ENCODE measurements around the gene DACH1.

The DACH1 gene

DNA sequence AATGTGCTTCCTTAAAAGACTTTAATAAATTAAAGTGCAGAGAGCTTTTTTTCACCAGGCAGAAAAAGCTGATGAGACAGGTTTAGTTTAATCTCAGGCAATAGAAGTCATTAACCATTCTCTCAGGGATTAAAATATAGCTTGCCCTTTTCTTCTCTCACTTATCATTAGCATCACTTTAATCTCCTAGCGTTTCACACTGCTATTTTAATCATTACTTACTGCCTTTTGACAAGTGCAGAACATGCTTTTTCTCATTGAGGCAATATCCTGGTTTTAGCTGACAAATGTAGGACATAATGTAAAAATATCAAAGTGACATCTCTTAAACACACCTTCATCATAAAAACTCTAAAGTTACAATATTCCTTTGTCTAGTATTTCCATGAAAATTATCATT is 94.6 kb downstream of the DACH1 start:
- DNase-seq = no peak

DNA sequence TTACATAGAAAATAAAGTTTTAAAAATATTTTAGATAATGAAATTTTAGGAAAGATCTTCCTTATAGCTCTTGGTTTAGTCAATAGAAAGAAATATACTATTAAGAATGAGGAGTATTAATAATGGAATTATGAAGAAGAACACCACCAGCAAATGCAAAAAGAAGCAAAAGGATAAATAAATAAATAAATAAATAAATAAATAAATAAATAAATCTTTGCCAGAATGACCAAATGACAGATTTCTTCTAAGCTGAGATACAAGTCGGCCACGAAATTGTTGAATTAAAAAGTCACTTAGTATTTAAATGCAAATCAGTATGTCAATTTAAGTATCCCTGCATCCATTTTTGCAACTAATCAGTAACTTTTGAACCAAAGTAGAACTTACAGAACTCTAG is 95.9 kb downstream of the DACH1 start:
- no peak for DNase-seq

DNA sequence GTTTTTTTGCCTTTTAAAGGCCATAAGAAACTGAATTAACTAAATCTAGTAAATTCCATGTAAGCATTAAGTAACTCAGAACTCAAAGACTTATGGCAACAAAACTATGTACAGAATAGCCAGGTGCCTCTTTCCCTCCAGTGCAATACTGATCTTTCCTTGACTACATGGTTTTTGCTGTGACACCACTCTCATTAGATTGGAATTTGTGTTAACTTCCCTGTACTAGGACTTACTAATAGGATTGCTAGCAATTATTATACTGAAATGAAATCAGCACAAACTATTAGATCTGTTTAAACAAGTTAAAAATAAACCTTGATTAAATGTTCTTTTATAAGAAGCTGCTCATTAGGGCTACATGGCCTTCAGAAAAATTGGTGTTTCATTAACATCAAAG is 96.3 kb downstream of the DACH1 start:
- no peak for DNase-seq

DNA sequence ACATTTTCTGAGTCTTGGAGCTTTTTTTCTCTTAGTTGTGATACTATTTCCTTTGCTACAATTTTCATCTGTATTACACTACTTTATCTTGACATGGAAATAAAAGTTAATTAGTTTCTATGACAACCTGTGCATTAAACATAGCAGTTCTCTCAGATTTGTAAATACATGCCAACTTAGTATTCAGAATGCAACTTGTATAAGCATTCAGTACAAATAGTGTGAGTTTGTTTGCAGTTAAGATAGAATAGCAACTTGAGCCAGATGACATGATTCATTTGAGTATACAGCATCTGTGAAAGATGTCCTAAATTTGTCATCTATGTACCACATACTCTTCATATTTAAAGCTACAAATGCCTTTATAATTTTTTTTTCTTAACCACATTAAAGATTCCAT is 98.1 kb downstream of the DACH1 start:
- no peak for DNase-seq

DNA sequence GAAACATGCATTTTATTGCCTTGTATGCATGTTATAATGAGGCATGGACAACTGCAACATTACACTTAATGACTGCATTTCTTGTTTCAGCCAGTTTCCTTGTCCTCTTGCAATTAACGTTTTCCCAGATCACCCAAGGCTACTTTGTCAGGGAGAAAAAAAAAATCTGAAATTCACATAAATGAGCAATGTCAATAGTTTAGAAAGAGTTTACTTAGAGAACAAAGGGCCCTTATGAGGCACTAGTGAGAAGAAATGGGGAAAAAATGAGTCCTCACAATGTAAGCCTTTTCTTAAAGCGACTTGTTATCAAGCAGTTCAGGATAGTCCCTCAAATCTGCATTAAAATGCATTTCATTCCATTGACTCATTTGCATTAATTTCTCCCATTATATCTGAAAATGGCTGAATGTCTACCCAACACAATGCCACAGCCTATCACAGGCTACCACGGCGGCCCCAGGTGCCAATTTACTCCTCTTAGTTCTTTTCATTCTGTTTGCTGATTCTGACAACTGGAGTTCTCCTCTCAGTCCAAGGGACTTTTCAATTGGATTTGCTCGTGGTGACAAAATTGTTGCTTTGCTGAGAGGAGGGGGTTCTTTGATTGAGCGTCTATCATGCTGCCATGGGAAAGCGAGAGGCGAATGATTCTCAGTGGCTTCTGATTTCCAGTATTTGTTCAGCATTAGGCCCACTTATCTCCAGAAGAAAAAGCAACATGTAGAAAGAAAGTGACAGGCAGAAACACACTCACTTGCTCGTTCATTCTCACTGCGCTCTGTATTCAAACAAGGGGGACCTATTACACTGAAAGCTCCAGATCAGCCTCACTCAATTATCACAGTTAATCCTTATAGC is 107.1 kb downstream of the DACH1 start:
- no peak for DNase-seq

DNA sequence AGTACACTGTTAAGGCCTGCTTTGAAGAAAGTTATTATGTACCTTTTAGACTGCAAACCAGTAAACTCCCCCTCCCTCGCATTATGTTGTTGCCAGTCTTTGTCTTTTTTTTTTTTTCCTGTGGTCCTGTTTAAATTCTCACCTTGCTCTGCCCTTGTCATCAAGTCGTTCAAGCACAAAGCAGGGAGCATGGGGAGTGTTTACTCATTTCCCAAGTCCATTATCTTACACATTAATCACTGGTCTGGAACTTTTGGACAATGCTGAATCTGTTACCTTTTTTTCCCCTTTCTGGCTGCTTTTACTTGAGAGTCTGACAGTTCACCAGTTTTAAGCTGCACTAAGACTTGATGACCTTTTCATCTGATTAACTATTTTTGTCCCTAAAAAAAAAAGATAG is 108.2 kb downstream of the DACH1 start:
- no peak for DNase-seq

DNA sequence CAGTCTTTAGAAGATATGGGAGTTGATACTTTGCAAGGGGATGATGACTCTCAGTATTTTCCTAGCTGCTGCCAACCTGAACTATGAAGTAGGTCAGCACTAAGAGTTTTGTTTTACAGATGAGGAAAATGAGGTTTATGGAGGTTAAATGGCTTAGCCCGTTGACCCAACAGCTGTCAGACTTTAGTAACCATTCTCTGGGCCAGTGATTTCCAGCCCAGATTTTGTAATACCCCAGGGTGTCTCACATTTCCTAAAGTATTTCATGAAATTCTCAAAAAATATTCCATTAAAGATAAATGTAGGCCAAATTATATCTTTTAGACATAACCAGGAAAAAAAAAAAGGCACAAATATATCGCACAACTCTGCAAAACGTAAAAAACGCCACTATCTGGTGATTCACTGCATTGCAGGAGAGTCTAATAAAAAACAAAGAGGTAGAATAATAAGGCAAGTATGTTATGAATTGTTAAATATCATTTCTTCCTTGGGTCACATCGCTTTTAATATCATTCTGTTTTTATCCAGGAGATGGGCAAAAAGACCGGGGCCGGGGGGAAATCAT is 112.5 kb downstream of the DACH1 start:
- no peak for DNase-seq

DNA sequence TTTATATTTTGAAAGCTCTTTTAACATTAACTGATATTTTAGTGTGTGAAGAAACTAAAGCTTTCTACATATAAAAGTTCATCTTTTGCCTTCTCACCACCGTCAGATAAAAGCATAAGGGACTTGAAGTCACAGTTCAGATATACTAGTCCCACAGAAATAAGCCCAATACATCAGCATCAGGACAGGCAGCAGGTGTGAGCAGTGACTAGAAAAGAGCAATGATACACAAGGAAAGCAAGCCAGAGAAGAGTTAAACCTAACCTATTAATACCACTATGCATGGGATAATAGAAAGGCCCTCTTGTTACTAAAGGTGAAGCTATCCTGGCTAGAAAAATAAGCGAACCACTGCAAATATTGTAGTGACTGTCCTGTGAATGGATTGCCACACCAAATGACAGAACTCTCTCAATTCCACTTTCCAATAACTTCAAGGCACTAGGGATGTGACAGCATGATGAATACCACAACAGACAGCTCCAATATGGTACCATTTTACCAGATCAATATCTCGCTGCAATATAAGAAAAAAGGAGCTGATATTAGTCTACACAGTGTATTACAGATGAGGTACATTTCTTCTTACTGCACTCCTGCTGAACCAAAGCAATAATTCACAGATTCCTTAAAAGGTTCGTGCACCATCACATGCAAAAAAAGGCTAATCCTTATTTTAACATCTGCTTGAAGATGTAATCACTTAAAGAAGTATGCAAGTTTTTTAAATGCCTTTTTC is 114.1 kb downstream of the DACH1 start:
- DNase-seq = no peak

DNA sequence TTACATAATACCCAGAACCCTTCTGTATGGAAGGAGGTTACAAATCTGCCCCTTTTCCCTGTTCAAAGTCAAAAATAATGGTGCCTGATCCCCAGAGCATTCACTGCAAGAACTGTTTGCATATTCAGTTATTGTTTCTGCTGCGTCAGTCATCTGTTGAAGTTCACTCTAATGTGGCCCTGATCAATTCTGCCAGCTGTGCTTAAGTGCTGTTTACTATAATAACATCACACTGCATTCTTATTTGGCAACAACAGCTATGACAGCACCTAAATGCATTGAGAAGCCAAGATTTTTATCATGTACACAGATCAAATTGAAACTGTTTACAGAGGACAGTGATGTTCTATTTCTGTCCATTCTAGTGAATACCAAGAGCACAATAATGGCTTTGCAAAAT is 115.9 kb downstream of the DACH1 start:
- peak in 1 of 2 experiments; percentile 0 for DNase-seq

DNA sequence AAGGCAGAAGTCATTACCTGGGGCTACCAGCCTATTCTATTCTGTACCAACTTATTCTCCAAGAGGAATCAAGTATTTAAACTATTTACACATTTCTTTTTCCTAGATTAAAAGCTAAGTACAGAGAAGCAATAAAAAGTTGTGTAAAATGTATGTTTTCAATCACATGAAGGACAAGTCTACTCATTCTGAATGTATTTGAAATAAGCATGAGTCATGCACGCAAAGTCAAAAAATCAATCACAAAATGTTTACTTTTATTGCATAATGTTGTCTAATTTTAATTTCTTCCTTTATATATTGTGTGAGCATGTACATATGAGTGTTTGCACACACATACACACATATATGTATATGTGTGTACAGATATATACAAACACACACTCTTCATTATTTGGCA is 136.7 kb downstream of the DACH1 start:
- DNase-seq = no peak

DNA sequence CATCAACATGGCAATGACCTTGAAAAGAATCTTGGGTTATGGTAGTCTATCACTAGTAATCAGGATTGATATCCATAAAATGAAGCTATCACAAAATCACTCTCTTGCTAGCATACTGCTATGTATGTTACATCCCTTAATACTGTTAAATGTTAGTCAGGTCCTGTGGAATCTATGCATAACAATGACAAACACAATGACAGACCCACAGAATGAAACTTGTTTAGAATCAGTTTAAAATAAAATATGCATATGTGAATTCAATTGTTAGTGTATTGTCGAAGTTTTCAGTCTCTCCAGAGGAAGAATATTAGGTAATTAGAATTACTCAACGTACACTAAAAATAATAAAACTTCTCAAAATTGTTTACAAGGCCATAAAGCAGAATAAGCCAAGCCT is 137.6 kb downstream of the DACH1 start:
- no peak for DNase-seq

DNA sequence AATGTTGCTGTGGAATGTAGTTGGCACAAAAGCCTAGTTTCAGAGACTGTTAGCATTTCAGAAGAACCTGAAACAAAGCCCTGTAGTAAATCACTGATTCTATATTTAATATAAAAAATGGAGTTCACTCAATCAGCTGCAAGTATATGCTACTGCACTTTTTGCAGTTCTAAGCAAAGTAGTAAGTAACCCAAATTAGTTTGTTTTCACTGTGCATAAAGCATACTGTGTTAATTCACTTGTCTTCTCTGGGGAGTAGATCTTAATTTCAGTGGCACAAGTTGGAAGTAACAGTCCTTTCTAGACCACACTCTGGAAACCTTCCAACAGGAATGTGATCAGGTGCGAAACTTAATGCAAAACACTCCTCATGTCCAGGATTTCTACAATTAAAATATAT is 139.3 kb downstream of the DACH1 start:
- DNase-seq = no peak

DNA sequence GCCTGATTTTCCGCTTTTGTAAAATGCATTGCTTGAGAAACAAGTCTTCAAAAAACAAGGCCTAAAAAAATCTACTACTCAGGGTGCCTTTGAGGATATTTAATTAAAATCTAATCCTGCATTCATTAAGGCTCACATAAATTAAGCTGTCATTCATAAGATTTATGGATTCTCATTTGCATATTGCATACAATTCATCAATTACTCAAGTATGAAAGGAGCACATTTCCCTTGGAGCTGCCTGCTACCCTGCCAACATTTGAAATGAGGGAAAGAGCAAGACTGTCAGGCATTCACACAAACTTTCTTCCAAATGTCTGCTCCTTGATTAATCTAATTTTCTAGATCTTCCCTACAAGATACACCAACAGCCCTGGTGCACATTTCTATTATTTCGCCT is 140.0 kb downstream of the DACH1 start:
- no peak for DNase-seq

DNA sequence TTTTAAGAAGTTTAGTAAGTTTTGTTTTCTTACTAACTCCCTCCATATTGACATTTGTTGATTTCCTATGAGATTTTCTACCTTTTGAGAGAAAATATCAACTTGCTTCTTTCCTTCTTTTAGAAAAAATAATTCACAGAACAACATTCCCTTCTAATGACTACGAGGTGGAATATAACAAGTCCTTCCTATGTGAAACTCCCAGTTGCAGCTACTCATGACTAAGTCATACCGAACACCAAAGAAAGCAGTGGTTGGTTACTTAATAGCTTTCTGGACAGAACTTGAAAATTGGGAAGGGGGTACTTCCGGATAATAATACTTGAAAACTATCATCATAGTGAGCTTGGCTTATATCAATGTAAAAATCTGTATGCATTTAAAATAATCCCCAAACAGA is 144.8 kb downstream of the DACH1 start:
- no peak for DNase-seq

DNA sequence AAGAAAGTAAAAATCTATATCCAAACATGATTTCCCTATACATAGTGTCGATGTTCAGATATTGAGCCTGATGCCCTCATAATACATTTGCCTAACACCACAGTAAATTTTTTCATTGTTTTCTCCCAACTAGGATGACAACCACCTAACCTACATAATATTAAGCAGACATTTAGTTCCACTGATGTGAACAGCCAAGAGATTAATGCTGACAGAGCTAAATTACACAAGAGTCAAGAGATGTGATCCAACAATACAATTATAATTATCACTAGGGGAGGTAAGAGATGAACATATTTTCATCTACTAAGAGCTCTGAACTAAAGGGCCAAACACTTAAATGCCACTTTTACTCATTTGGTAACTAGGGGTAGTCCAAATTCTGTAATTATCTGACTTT is 145.9 kb downstream of the DACH1 start:
- DNase-seq = no peak

DNA sequence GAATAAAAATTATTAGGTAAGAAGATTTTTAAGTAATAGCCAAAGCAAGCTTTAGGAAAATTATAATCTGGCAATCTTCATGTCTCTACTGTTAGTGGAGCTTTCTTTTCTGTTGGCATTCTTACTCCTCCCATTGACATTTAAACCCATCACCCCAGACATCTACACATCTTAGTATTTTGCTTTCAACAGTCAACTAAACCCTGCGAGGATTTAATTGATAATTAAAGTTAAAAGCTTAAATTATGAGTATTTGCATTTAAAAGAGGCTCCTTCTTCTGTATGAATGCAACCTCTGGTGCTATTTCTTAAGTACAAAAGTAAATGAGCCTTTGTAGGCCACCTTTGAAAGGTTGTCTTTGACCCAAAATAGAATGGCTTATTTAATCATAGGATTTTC is 148.1 kb downstream of the DACH1 start:
- DNase-seq = no peak

DNA sequence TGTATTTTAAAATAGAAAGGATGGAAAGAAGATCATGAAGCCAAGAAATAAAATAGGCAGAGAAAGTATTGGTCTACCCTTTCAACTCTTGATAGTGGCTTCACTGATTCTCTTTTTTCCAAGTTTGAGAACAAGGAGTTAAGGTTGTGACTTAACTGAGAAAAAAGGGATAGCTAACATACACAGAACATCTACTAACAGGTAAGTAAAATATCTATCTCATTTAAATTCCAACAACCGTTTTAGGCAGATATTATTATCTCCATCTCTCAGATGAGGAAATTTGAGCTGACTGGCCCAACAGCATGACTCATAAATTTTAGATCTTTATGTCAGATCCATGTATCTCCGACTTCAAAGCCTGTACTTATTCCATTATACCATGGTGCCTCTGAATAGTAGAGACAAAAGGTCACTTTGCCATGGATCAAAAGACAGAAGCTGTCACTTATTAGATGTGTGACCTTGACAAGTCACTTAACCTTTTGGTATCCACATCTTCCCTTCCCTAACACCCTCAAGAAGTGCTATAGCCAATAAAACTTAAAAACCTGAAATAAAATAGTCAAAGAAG is 152.1 kb downstream of the DACH1 start:
- DNase-seq = no peak

DNA sequence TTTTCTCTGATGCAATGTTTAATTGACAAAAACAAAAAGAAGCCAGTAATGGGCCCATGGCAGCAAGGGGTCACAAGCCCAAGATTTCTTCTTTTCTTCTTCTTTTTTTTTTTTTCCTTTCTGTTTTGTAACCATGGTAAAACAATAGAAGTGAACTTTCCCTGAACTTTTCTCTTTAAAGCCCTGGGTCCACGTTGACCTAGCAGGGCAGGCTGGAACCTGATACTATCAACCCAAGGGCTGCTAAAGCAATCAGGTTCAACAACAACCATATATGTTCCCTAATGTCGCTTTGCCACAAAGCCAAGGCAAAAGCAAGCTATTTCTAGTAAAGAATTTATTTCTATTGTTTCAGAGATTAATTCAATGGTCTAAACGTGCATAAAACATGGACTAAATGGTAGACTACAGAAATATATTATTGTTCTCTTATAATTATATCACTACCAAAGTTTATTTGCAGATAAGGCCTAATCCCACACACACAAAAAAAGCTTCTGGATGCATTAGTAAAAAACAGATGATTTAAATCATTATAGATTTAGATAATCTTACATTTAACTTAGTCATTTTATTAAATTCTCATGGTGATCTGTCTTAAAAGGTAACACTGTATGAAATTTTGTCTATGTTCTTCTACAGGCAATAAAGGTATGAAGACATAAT is 153.9 kb downstream of the DACH1 start:
- DNase-seq = no peak

DNA sequence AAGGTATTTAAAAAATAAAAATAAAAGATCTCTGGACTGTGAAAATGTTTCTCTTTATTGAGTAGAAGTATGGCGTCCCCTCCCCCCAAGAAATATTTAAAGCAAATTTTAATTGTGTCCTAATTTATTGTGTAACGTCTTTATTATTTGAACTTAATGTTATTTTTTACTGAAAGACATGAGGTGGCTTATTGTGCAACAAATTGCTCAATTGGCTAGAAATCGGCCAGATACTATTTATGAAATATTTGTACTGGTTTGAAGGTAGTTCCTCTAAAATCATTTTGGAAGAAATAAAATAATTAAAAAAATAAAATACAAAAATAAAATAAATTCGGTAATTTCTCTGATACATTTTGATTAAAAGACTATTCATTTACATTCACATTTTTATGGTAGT is 162.3 kb downstream of the DACH1 start:
- DNase-seq = no peak

DNA sequence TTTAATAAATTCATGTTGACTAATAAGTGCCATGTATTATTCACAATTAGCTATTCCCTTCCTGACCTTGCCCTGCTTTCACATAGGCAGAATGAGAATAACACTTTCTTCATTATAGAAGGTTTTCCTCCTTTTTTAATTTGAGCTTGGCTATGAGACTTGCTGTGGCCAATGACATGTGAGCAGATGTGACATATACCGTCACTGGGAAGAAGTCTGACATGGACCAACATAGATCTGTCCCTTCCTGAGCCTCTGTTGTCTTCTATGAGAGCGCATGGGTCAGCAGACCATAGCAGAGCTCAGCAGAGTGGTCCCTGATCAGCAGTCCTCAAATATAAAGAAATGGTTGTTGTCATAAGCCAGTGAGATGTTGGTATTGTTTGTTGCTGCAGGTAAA is 163.9 kb downstream of the DACH1 start:
- DNase-seq = no peak

DNA sequence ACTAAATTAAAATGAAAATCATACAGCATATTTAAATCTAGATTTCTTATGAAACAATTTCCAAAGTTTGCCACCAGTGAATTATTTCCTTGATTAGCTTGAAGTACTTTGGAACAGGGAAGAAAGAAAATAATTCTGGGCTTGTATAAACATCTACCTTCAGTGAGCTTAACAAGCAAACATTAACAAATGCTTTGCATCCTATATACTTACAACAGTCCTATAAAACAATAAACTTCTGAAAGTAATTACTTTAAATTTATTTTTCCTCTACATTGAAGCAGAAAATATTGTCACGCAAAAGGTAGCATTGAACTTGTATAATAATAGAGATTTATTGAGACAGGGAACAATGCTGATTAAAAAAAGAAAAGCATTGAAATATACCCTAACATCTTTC is 164.8 kb downstream of the DACH1 start:
- DNase-seq = no peak

DNA sequence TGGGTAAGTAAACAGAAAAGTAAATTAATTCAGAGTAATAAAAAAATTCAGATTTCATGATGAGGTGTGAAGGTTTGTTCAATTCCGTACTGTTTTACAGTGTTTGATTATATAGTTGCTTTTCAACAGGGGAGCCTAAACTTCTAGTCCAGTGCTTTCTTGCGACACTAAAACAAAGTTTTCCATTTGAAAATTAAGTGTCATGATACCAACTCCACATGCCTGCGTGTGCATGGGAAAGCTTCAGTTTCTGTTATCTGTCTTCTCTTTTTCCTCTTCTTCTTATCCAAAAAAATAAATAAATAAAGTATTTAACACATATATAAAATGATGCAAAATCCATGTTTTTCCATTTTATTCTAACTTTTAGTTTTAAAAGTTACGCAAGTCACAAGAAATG is 165.3 kb downstream of the DACH1 start:
- DNase-seq = no peak

DNA sequence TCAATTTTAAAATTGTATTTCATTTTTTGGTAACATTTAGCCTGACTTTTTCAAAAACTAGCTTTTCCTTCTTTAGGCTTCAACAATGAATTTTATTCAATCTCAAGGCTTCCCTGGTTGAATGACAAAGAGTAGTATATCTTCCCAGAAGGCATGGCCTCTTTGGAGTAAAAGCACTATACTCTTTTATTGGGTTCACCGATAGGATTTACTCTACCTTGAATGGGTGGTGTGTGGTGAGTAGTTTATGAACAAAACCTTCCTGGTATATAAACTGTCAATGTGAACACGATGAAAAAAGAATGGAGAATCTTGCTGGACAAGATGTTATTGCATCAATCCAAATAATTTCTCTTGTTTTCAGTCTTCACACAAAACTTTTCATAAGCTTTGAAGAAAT is 167.7 kb downstream of the DACH1 start:
- no peak for DNase-seq
